ENCODE data around the gene TTC39B. TPM values are rescaled to one million over a fixed set of nuclear protein-coding genes. Genes with fewer than 3 reads are reported as not detected.

The TTC39B gene
- polyA plus RNA-seq, 1 donor from 2014 or later, result 0.36 TPM

GRCh38 chr9:15311607-15312006 lies 4.6 kb upstream of the TTC39B start:
- Mint-ChIP-seq H3K4me3 (no peak overlapping the region), H3K4me1 (peaks cover 0 to 5% (median 4%) of the 10 kb centered on the region in 3 donors), H3K9me3 (peaks cover 0 to 4% (median 2%) of the 10 kb centered on the region in 3 donors), H3K36me3 (no peaks in the 10 kb centered on the region), H3K27me3 (peaks cover 5% of the 10 kb centered on the region), H3K27ac (no peak overlapping the region)

- Mint-ChIP-seq H3K27ac (no peak overlapping the region), H3K4me1 (peaks cover 10 to 13% (median 10%) of the 10 kb centered on the region in 3 donors), H3K9me3 (peaks cover 0 to 4% (median 2%) of the 10 kb centered on the region in 3 donors), H3K27me3 (peaks cover 5% of the 10 kb centered on the region), H3K4me3 (peak overlapping the region in 1 of 4 donors; percentile 22), H3K36me3 (no peaks in the 10 kb centered on the region)
Observed at GRCh38 chr9:15310107-15310850, 3.3 kb upstream of the TTC39B start.

- H3K27me3 Mint-ChIP-seq, result peaks cover under 1% of the 10 kb centered on the region
- H3K9me3 Mint-ChIP-seq, result peaks cover 0 to 2% (median under 1%) of the 10 kb centered on the region in 3 donors
- H3K36me3 Mint-ChIP-seq, result no peaks in the 10 kb centered on the region
- H3K4me3 Mint-ChIP-seq, result peak overlapping the region in 3 of 4 donors; percentile 87 to 95 (median 94)
- H3K4me1 Mint-ChIP-seq, result peaks cover 20 to 22% (median 22%) of the 10 kb centered on the region in 3 donors
- H3K27ac Mint-ChIP-seq, result peak overlapping the region in 1 of 3 donors; percentile 15
Observed at GRCh38 chr9:15308511-15308910, 1.5 kb upstream of the TTC39B start.

- peak overlapping the region in 2 of 3 donors; percentile 48 to 59 for H3K27ac Mint-ChIP-seq
- H3K27me3 Mint-ChIP-seq, result no peaks in the 10 kb centered on the region
- H3K4me3 Mint-ChIP-seq, result peak overlapping the region; percentile 87 to 97 (median 94)
- peaks cover 0 to 2% (median 0%) of the 10 kb centered on the region in 3 donors for H3K9me3 Mint-ChIP-seq
- H3K4me1 Mint-ChIP-seq, result peaks cover 20 to 22% (median 22%) of the 10 kb centered on the region in 3 donors
- H3K36me3 Mint-ChIP-seq, result no peaks in the 10 kb centered on the region
Observed at GRCh38 chr9:15307523-15307841, 466 bp upstream of the TTC39B start.

- Mint-ChIP-seq H3K27me3 (no peaks in the 10 kb centered on the region), H3K36me3 (no peaks in the 10 kb centered on the region), H3K4me3 (peak overlapping the region; percentile 87 to 98 (median 96)), H3K4me1 (peaks cover 18 to 22% (median 22%) of the 10 kb centered on the region in 3 donors), H3K9me3 (no peaks in the 10 kb centered on the region), H3K27ac (peak overlapping the region; percentile 77 to 83 (median 78))
Observed at GRCh38 chr9:15306068-15306756, 804 bp downstream of the TTC39B start.

DNA sequence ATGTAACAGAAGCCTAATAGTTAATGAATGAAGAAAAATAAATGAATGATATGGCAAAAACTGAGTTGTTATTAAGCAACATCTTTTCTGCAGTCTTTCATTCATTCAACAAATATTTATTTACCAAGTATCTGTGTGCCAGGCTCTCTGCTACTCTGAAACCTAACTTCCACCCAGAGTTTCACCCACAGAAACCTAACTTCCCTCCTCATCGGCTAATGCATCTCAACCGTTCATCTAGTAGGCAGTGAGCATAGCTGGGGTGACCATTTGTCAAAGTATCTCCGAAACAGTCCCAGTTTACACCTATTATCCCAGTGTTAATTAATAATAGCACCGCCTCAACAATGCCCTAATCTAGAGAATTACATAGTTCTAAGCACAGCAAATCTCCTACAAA lies 1.5 kb downstream of the TTC39B start:
- Mint-ChIP-seq H3K36me3 (no peaks in the 10 kb centered on the region), H3K27me3 (no peaks in the 10 kb centered on the region), H3K4me3 (peak overlapping the region; percentile 87 to 98 (median 96)), H3K4me1 (peaks cover 22 to 26% (median 26%) of the 10 kb centered on the region in 3 donors), H3K27ac (peak overlapping the region in 2 of 3 donors; percentile 0 to 77), H3K9me3 (no peaks in the 10 kb centered on the region)

- Mint-ChIP-seq H3K27ac (peak overlapping the region in 1 of 3 donors; percentile 77), H3K27me3 (no peaks in the 10 kb centered on the region), H3K9me3 (no peaks in the 10 kb centered on the region), H3K4me1 (peaks cover 28 to 34% (median 33%) of the 10 kb centered on the region in 3 donors), H3K4me3 (peak overlapping the region; percentile 38 to 87 (median 48)), H3K36me3 (no peaks in the 10 kb centered on the region)
Observed at GRCh38 chr9:15304632-15305031, 2.4 kb downstream of the TTC39B start.

GRCh38 chr9:15300218-15300617 lies 6.8 kb downstream of the TTC39B start:
- Mint-ChIP-seq H3K36me3 (peaks cover 2% of the 10 kb centered on the region), H3K4me1 (peaks cover 32 to 47% (median 38%) of the 10 kb centered on the region in 3 donors), H3K9me3 (peaks cover 0 to 2% (median 0%) of the 10 kb centered on the region in 3 donors), H3K4me3 (peak overlapping the region in 3 of 4 donors; percentile 12 to 82 (median 18)), H3K27ac (peak overlapping the region; percentile 46 to 87 (median 60)), H3K27me3 (no peaks in the 10 kb centered on the region)

DNA sequence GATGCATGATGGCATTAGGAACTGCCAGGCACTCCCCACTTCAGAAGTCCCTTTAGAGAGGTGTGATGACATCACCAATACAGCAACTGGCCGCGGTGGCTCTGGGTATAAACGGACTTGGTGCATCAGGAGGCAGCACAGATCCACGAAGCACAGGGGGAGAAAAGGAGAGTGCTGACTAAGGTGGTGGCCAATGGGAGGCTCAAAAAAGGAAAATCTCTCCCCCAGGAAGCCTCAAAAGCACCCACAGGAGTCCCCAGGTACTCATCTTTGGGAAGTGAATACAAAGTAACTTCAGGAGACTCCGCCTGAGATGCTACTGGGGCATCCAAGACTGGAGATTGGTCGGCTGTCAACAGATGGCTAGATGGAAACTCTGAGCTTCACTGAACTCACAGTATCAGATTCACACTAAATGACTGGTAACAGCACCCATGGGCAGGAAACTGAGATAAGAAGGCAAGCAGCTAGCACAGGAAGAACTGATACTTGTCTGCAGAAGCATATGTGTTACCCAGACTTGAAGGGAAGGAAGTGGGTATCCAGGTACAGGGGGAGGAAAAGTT lies 7.6 kb downstream of the TTC39B start:
- H3K36me3 Mint-ChIP-seq, result peaks cover 2% of the 10 kb centered on the region
- peak overlapping the region in 3 of 4 donors; percentile 3 to 82 (median 14) for H3K4me3 Mint-ChIP-seq
- no peaks in the 10 kb centered on the region for H3K27me3 Mint-ChIP-seq
- peaks cover 0 to 2% (median 0%) of the 10 kb centered on the region in 3 donors for H3K9me3 Mint-ChIP-seq
- peak overlapping the region; percentile 9 to 87 (median 10) for H3K27ac Mint-ChIP-seq
- peaks cover 25 to 40% (median 31%) of the 10 kb centered on the region in 3 donors for H3K4me1 Mint-ChIP-seq

GRCh38 chr9:15298362-15298761 lies 8.7 kb downstream of the TTC39B start:
- Mint-ChIP-seq H3K36me3 (peaks cover 2% of the 10 kb centered on the region), H3K27me3 (no peaks in the 10 kb centered on the region), H3K27ac (peak overlapping the region in 1 of 3 donors; percentile 18), H3K4me1 (peaks cover 23 to 39% (median 27%) of the 10 kb centered on the region in 3 donors), H3K4me3 (no peak overlapping the region), H3K9me3 (peaks cover 0 to 2% (median 0%) of the 10 kb centered on the region in 3 donors)

DNA sequence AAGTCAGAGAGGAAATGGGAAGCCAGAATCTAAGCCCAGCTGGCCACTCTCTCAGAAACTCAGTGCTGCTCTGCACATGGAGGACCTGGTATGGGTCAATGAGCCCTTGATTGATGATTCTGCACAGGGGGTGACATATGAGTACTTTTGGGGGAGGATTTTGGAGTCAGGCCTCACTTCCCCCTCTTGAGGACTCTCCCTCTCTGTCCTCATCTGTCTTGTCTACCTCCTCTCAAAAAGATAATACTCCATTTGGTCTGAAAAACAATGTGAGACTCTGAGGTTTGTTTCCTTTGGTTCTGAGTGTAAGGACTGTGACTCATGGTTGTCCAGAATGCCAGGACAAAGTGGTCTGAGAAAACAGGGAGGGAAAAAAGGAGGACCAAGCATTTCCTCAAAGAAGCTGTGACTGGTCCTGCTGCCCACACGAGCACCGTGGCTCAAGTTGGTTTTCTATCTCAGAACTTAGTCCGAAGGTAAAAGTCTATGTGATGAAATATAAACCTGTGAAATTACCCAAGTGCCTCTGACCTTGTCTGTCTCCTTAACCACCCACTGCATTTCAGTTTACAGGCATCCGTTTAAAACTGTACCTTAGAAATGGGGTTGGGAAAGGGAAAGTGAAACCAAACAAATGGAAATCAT lies 11.1 kb downstream of the TTC39B start:
- H3K27me3 Mint-ChIP-seq, result no peaks in the 10 kb centered on the region
- H3K36me3 Mint-ChIP-seq, result peaks cover 2% of the 10 kb centered on the region
- H3K4me3 Mint-ChIP-seq, result peak overlapping the region; percentile 65 to 93 (median 82)
- peaks cover 20 to 38% (median 24%) of the 10 kb centered on the region in 3 donors for H3K4me1 Mint-ChIP-seq
- H3K9me3 Mint-ChIP-seq, result peaks cover 0 to 2% (median 0%) of the 10 kb centered on the region in 3 donors
- peak overlapping the region in 2 of 3 donors; percentile 92 to 96 for H3K27ac Mint-ChIP-seq

GRCh38 chr9:15294604-15295003 lies 12.4 kb downstream of the TTC39B start:
- Mint-ChIP-seq H3K4me3 (no peak overlapping the region), H3K9me3 (peaks cover 0 to 2% (median 0%) of the 10 kb centered on the region in 3 donors), H3K27me3 (no peaks in the 10 kb centered on the region), H3K27ac (peak overlapping the region in 2 of 3 donors; percentile 46 to 96), H3K36me3 (peaks cover 2% of the 10 kb centered on the region), H3K4me1 (peaks cover 12 to 28% (median 16%) of the 10 kb centered on the region in 3 donors)

DNA sequence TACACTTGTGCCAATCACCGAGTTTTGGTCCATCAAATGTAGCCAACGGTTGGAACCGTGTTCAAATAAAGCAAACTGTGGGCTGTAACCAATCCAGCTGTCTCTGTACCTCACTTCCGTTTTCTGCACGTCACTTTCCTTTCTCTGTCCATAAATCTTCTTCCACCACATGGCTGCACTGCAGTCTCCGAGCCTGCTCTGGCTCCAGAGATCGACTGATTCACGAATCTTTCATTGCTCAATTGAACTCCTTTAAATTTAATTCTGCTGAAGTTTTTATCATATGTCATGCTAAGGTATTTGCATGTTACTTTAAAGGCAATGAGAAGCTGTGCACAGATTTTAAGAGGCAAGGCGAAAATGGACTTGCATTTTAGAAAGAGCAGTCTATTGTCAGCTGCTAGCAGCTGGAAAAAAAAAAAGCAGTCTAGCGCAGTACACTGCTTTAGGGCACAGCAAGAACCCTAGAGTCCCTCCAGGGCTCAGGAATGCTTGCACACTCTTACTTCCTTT lies 13.2 kb downstream of the TTC39B start:
- H3K27ac Mint-ChIP-seq, result no peak overlapping the region
- H3K4me1 Mint-ChIP-seq, result peaks cover 6 to 21% (median 8%) of the 10 kb centered on the region in 3 donors
- H3K27me3 Mint-ChIP-seq, result no peaks in the 10 kb centered on the region
- peaks cover 2% of the 10 kb centered on the region for H3K36me3 Mint-ChIP-seq
- peaks cover 0 to 2% (median 0%) of the 10 kb centered on the region in 3 donors for H3K9me3 Mint-ChIP-seq
- H3K4me3 Mint-ChIP-seq, result peak overlapping the region in 1 of 4 donors; percentile 59

- peaks cover 3 to 18% (median 6%) of the 10 kb centered on the region in 3 donors for H3K4me1 Mint-ChIP-seq
- no peak overlapping the region for H3K4me3 Mint-ChIP-seq
- H3K27ac Mint-ChIP-seq, result peak overlapping the region in 1 of 3 donors; percentile 61
- H3K9me3 Mint-ChIP-seq, result no peaks in the 10 kb centered on the region
- no peaks in the 10 kb centered on the region for H3K36me3 Mint-ChIP-seq
- no peaks in the 10 kb centered on the region for H3K27me3 Mint-ChIP-seq
Observed at GRCh38 chr9:15293084-15293483, 13.9 kb downstream of the TTC39B start.

Measured in IgD-negative memory B cell (primary cell).